ENCODE results near the gene GALNT14. TPM values are rescaled to one million over a fixed set of nuclear protein-coding genes. Genes with fewer than 3 reads are reported as not detected.
"Not testable (repeated sequence)": the region's sequence is repeated elsewhere in the genome, so short reads cannot be mapped to it uniquely, and the experiment has no call there.

The GALNT14 gene
- total RNA-seq, 2 donors from 2014 or later: 0.53 to 0.76 TPM

GRCh38 chr2:30936977-30937376 is 201.3 kb downstream of the GALNT14 start:
- DNase-seq (no peak), ATAC-seq (no peak)
- intact Hi-C loops (cut with DNase I): loop anchor here in 1 of 2 donors (10.0 kb wide), 1 partner anchor 212 kb away; no protein-coding TSS in a partner anchor

- DNase-seq: no peak
- intact Hi-C loops (cut with DNase I): loop anchor here in 1 of 2 donors (10.0 kb wide), 1 partner anchor 211 kb away; no protein-coding TSS in a partner anchor
- ATAC-seq: no peak
Measured at GRCh38 chr2:30935795-30936194, 202.4 kb downstream of the GALNT14 start.

GRCh38 chr2:30934066-30934465 is 204.2 kb downstream of the GALNT14 start:
- intact Hi-C loops (cut with DNase I): loop anchor here in 1 of 2 donors (10.0 kb wide), 1 partner anchor 209 kb away; no protein-coding TSS in a partner anchor
- DNase-seq (no peak), ATAC-seq (no peak)

- ATAC-seq (no peak), DNase-seq (no peak)
- intact Hi-C loops (cut with DNase I): loop anchor here in 1 of 2 donors (10.0 kb wide), 1 partner anchor 209 kb away; no protein-coding TSS in a partner anchor
Measured at GRCh38 chr2:30933496-30933895, 204.7 kb downstream of the GALNT14 start.

- ATAC-seq: no peak
- intact Hi-C loops (cut with DNase I): loop anchor here in 1 of 2 donors (10.0 kb wide), 1 partner anchor 208 kb away; no protein-coding TSS in a partner anchor
- no peak for DNase-seq
Measured at GRCh38 chr2:30932870-30933269, 205.4 kb downstream of the GALNT14 start.

GRCh38 chr2:30931841-30932407 is 206.3 kb downstream of the GALNT14 start:
- no peak for DNase-seq
- ATAC-seq: no peak
- intact Hi-C loops (cut with DNase I): loop anchor here in 1 of 2 donors (10.0 kb wide), 1 partner anchor 207 kb away; no protein-coding TSS in a partner anchor

- intact Hi-C loops (cut with DNase I): loop anchor here in 1 of 2 donors (10.0 kb wide), 1 partner anchor 206 kb away; no protein-coding TSS in a partner anchor
- ATAC-seq (no peak), DNase-seq (no peak)
Measured at GRCh38 chr2:30930716-30931115, 207.5 kb downstream of the GALNT14 start.

- intact Hi-C loops (cut with DNase I): no loop called here
- DNase-seq (no peak), ATAC-seq (no peak)
Measured at GRCh38 chr2:30927465-30928075, 210.7 kb downstream of the GALNT14 start.

- intact Hi-C loops (cut with DNase I): no loop called here
- ATAC-seq: no peak
- no peak for DNase-seq
Measured at GRCh38 chr2:30926606-30927005, 211.6 kb downstream of the GALNT14 start.

- intact Hi-C loops (cut with DNase I): no loop called here
- DNase-seq (no peak), ATAC-seq (no peak)
Measured at GRCh38 chr2:30923623-30924022, 214.6 kb downstream of the GALNT14 start.

- ATAC-seq (no peak), DNase-seq (no peak)
- intact Hi-C loops (cut with DNase I): no loop called here
Measured at GRCh38 chr2:30920511-30920910, 217.7 kb downstream of the GALNT14 start.

- DNase-seq (no peak), ATAC-seq (peak; percentile 38 to 55)
- intact Hi-C loops (cut with DNase I): no loop called here
Measured at GRCh38 chr2:30915486-30915885, 222.8 kb downstream of the GALNT14 start.

GRCh38 chr2:30914456-30914855 is 223.8 kb downstream of the GALNT14 start:
- intact Hi-C loops (cut with DNase I): no loop called here
- no peak for ATAC-seq
- DNase-seq: no peak

- DNase-seq: no peak
- intact Hi-C loops (cut with DNase I): no loop called here
- ATAC-seq: no peak
Measured at GRCh38 chr2:30912056-30912455, 226.2 kb downstream of the GALNT14 start.

GRCh38 chr2:30911327-30911726 is 226.9 kb downstream of the GALNT14 start:
- DNase-seq (no peak), ATAC-seq (no peak)
- intact Hi-C loops (cut with DNase I): no loop called here

GRCh38 chr2:30910686-30911085 is 227.6 kb downstream of the GALNT14 start:
- intact Hi-C loops (cut with DNase I): no loop called here
- DNase-seq (no peak), ATAC-seq (no peak)

GRCh38 chr2:30904437-30904836 is 233.8 kb downstream of the GALNT14 start:
- intact Hi-C loops (cut with DNase I); ATAC-seq; DNase-seq: not testable (repeated sequence)

- intact Hi-C loops (cut with DNase I): no loop called here
- no peak for DNase-seq
- no peak for ATAC-seq
Measured at GRCh38 chr2:30903326-30903725, 234.9 kb downstream of the GALNT14 start.

- ATAC-seq: no peak
- intact Hi-C loops (cut with DNase I): no loop called here
- no peak for DNase-seq
Measured at GRCh38 chr2:30900381-30900780, 237.9 kb downstream of the GALNT14 start.

- DNase-seq: no peak
- ATAC-seq: no peak
- intact Hi-C loops (cut with DNase I): no loop called here
Measured at GRCh38 chr2:30899516-30900054, 238.7 kb downstream of the GALNT14 start.
